CD4-positive, alpha-beta T cell treated with Interleukin-15 for 1 hour (primary cell): Measurements from ENCODE around the gene MRTFA.
"Not testable (repeated sequence)": the region's sequence is repeated elsewhere in the genome, so short reads cannot be mapped to it uniquely, and the experiment has no call there.

Experiments used
- DNase-seq: peaks from one replicate; pipeline ENCODE4 v3.0.0-alpha.2; 2020

Gene MRTFA

GRCh38 chr22:40656651-40657050, 20.1 kb upstream of the MRTFA start:
- DNase-seq: not testable (repeated sequence)

GRCh38 chr22:40655941-40656340, 19.4 kb upstream of the MRTFA start:
- not testable (repeated sequence) for DNase-seq

- no peak for DNase-seq
Measured at GRCh38 chr22:40654522-40655167, 18.1 kb upstream of the MRTFA start.

GRCh38 chr22:40653361-40653760, 16.8 kb upstream of the MRTFA start:
- no peak for DNase-seq

GRCh38 chr22:40651563-40652501, 15.3 kb upstream of the MRTFA start:
- peak; percentile 83 for DNase-seq

- DNase-seq: no peak
Measured at GRCh38 chr22:40651057-40651456, 14.5 kb upstream of the MRTFA start.

- DNase-seq: no peak
Measured at GRCh38 chr22:40648386-40648785, 11.9 kb upstream of the MRTFA start.

GRCh38 chr22:40645579-40646197, 9.2 kb upstream of the MRTFA start:
- DNase-seq: no peak

- no peak for DNase-seq
Measured at GRCh38 chr22:40642316-40642715, 5.8 kb upstream of the MRTFA start.

GRCh38 chr22:40641269-40641668, 4.8 kb upstream of the MRTFA start:
- DNase-seq: no peak

GRCh38 chr22:40638261-40638660, 1.7 kb upstream of the MRTFA start:
- no peak for DNase-seq

- DNase-seq: peak; percentile 59
Measured at GRCh38 chr22:40637183-40638150, 948 bp upstream of the MRTFA start.

- no peak for DNase-seq
Measured at GRCh38 chr22:40635940-40636379, 559 bp downstream of the MRTFA start.

- no peak for DNase-seq
Measured at GRCh38 chr22:40635043-40635939, 1.2 kb downstream of the MRTFA start.

- DNase-seq: no peak
Measured at GRCh38 chr22:40634119-40634903, 2.2 kb downstream of the MRTFA start.

- no peak for DNase-seq
Measured at GRCh38 chr22:40633036-40633435, 3.5 kb downstream of the MRTFA start.

GRCh38 chr22:40631925-40632324, 4.6 kb downstream of the MRTFA start:
- no peak for DNase-seq

- DNase-seq: no peak
Measured at GRCh38 chr22:40628354-40629042, 8.0 kb downstream of the MRTFA start.

- no peak for DNase-seq
Measured at GRCh38 chr22:40627612-40628011, 8.9 kb downstream of the MRTFA start.

GRCh38 chr22:40626851-40627250, 9.7 kb downstream of the MRTFA start:
- no peak for DNase-seq
